MCF 10A (cell line): ENCODE measurements around the gene ADK. TPM values are rescaled to one million over a fixed set of nuclear protein-coding genes. Genes with fewer than 3 reads are reported as not detected.

Experiments
- Bru-seq: library from RNA; stranded (reverse); fragments of 400-500 nt; gene quantifications from one replicate; lab custom pipeline; 2021; lab: Mats Ljungman, UMichigan
- BruChase-seq, 2 experiments: library from RNA; stranded (reverse); fragments of 400-500 nt; gene quantifications; one replicate each; lab custom pipeline; 2021; lab: Mats Ljungman, UMichigan
- BruUV-seq: library from RNA; stranded (reverse); fragments of 400-500 nt; replicated peaks from 2 replicates; lab custom pipeline; 2021; lab: Mats Ljungman, UMichigan
- CTCF ChIA-PET: fragments of 300-600 bp; sonication (Branson Sonifier 250); formaldehyde crosslinking; extraction: SDS; loops from one replicate; lab custom pipeline; 2021; ENCODE audit warnings: antibody characterized with exemption, inconsistent platforms; lab: Yijun Ruan, JAX
- POLR2A ChIA-PET: fragments of 300-600, 350-650 bp; sonication (Branson Sonifier 250); formaldehyde crosslinking; extraction: SDS; loops from one replicate; lab custom pipeline; 2020; ENCODE audit warnings: antibody characterized with exemption, inconsistent platforms; lab: Yijun Ruan, JAX
- DNase-seq: peaks from one replicate; pipeline ENCODE4 v3.0.0-alpha.2; 2018; ENCODE audit not compliant: unreplicated experiment
- H3K27ac Mint-ChIP-seq: one replicate; pipeline ENCODE4 v1.8.0; 2022; ENCODE audit warnings: mild to moderate bottlenecking, low read depth, mixed read lengths; ENCODE audit not compliant: unreplicated experiment
- H3K27me3 Mint-ChIP-seq: one replicate; pipeline ENCODE4 v1.8.0; 2022; ENCODE audit warnings: mixed read lengths; ENCODE audit not compliant: insufficient read depth, unreplicated experiment
- H3K36me3 Mint-ChIP-seq: one replicate; pipeline ENCODE4 v1.8.0; 2022; ENCODE audit warnings: mild to moderate bottlenecking, moderate library complexity, mixed read lengths; ENCODE audit not compliant: insufficient read depth, unreplicated experiment
- H3K4me1 Mint-ChIP-seq: one replicate; pipeline ENCODE4 v1.8.0; 2022; ENCODE audit warnings: mixed read lengths; ENCODE audit not compliant: insufficient read depth, unreplicated experiment
- H3K4me3 Mint-ChIP-seq: one replicate; pipeline ENCODE4 v1.8.0; 2022; ENCODE audit warnings: mild to moderate bottlenecking, moderate library complexity, mixed read lengths; ENCODE audit not compliant: unreplicated experiment
- H3K9me3 Mint-ChIP-seq: one replicate; pipeline ENCODE4 v1.8.0; 2022; ENCODE audit warnings: mixed read lengths; ENCODE audit not compliant: unreplicated experiment
- intact Hi-C: fragments of 100-400 bp; cut with micrococcal nuclease; formaldehyde crosslinking; loops from 2 replicates; pipeline ENCODE4 v1.14.1; 2022
- long read RNA-seq: library from polyadenylated mRNA; stranded (forward); transcript quantifications from one replicate; pipeline ENCODE4 v2.0.0, GENCODE V29; 2022
- total RNA-seq: library from RNA; stranded (reverse); gene quantifications from 2 replicates; pipeline ENCODE4 v1.2.3, GENCODE V29; 2022
- TF ChIP-seq, protein P1 (sequence below): fragments of 200-600 bp; IDR thresholded peaks from one replicate; pipeline ENCODE4 v1.8.0; 2022; ENCODE audit warnings: antibody characterized with exemption, mild to moderate bottlenecking; ENCODE audit not compliant: unreplicated experiment

ADK gene
- 96.6 and 98.6 TPM in 2 replicates for total RNA-seq
- percentile 93 among the genes with signal in this experiment for Bru-seq, nascent RNA
- percentile 73 among the genes with signal in this experiment for BruChase-seq, experiment 1, labeled RNA remaining after a 6-hour chase
- percentile 84 among the genes with signal in this experiment for BruChase-seq, experiment 2, labeled RNA remaining after a 2-hour chase
- long read RNA-seq, transcript ADK-205 (10 exons, 1,866 nt): minor isoform, 8 of 360 reads
- long read RNA-seq, transcript ADK-202 (11 exons, 2,083 nt): major isoform, 139 of 360 reads
- long read RNA-seq, transcript ADK-201 (11 exons, 1,169 nt): minor isoform, 113 of 360 reads
- long read RNA-seq, partial matches to known transcripts: 30 of 360 reads
- long read RNA-seq, other reads (novel, unspliced or antisense): 69 of 360 reads

DNA sequence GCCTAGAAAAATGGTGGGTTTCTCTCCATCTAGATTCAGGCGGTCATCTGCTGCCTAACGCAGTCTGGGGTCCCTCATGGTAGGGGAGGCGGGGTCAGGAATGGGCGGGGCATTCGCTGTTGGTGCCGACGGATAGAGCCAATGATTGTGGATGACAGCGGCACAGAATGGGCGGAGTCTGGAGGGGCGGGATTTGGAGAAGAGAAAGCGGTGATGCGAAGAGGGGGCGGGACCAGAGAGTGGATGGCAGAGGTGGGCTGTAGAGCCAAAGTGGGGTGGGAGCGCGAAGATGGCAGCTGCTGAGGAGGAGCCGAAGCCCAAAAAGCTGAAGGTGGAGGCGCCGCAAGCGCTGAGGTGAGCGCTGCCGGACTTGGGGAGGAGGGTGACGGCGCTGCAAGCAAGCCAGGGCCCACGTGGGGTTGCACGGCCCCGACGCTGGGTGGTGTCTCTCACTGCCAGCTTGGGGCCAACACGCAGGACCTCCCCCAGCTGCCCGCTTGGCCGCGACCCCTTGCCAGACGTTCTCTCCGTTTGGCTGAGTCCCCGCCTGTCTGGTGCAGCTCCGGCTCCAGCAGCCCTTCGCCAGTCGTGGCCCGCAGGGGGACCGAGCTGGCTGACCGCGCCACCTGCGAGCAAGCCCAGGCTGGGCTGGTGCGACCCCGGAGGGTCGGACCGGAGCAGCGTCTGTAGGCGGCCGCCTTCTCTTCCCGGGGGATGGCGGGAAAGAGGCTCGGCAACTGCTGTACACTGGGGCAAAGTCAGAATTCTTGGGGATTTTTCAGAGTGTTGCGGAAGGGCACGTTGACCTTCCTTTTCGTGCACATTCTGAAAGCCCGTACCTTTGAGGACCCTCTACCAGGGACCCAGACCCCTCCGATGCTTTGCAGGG is at the start of gene ADK:
Gene ADK (plus strand): TSS at position 232 of the 889 bp plus-strand sequence. CDS start 58 bp downstream, at position 290.
- no peaks in the 10 kb centered on the region for H3K27me3 Mint-ChIP-seq
- H3K4me3 Mint-ChIP-seq: no peak within 1 kb of the TSS
- peaks cover 16% of the 10 kb centered on the region for H3K36me3 Mint-ChIP-seq
- no peak within 1 kb of the TSS for H3K27ac Mint-ChIP-seq
- no TSS peak for BruUV-seq
- CTCF ChIA-PET: interaction anchor here (0.6 to 3.0 kb wide), 11 partner anchors 11 to 1030 kb away, joined by 3 to 14 read pairs (median 4); no protein-coding TSS in a partner anchor
- H3K9me3 Mint-ChIP-seq: no peaks in the 10 kb centered on the region
- peak; percentile 98 for DNase-seq
- intact Hi-C loops: loop anchor here (1.0 kb wide), 3 partner anchors 25 to 83 kb away; no protein-coding TSS in a partner anchor
- POLR2A ChIA-PET: interaction anchor here (0.6 to 3.8 kb wide), 40 partner anchors 8 to 1180 kb away, joined by 3 to 70 read pairs (median 6); partner anchors contain the start of genes KAT6B, VCL and VDAC2
- peaks cover 28% of the 10 kb centered on the region for H3K4me1 Mint-ChIP-seq
- TF ChIP-seq, protein P1, sequence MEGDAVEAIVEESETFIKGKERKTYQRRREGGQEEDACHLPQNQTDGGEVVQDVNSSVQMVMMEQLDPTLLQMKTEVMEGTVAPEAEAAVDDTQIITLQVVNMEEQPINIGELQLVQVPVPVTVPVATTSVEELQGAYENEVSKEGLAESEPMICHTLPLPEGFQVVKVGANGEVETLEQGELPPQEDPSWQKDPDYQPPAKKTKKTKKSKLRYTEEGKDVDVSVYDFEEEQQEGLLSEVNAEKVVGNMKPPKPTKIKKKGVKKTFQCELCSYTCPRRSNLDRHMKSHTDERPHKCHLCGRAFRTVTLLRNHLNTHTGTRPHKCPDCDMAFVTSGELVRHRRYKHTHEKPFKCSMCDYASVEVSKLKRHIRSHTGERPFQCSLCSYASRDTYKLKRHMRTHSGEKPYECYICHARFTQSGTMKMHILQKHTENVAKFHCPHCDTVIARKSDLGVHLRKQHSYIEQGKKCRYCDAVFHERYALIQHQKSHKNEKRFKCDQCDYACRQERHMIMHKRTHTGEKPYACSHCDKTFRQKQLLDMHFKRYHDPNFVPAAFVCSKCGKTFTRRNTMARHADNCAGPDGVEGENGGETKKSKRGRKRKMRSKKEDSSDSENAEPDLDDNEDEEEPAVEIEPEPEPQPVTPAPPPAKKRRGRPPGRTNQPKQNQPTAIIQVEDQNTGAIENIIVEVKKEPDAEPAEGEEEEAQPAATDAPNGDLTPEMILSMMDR: peak; percentile 25

DNA sequence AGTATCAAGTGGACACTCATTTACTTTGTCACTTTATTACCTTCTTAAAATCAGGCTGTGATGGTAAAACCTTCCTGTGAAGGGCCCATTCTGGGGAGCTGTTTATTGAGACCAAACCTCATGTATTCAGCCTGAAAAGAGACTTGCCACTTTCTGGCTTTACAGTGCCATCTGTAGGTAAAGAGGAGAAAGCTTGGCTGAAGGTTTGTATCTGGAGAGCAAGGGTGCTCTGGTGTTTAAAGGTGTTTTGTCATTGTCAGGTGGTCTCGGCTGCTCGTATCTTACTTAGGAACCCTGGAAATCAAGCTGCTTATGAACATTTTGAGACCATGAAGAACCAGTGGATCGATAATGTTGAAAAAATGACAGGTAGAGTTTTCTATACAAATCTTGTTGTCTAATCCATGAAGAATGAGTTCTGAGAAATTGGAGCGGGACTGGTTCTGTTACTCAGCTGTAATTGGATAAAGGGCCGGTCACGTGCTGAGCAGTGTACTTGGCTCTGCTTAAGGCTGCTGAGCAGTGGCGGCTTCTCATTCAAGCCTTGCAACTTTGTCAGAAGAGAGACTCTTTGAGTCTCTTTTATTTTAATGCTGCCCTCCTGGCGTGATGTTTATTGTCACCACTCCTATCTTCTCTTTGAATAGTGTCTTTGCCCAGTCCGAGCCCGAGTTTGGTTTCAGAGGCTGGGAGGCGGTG is 47.3 kb upstream of the ADK start:
- Mint-ChIP-seq H3K36me3 (peaks cover 97% of the 10 kb centered on the region), H3K4me1 (peaks cover 6% of the 10 kb centered on the region), H3K27ac (no peak overlapping the region), H3K4me3 (no peak overlapping the region), H3K27me3 (no peaks in the 10 kb centered on the region), H3K9me3 (no peaks in the 10 kb centered on the region)
- ChIA-PET POLR2A (interaction anchor here (0.8 to 1.0 kb wide), 2 partner anchors 24 to 216 kb away, joined by 3 read pairs; no protein-coding TSS in a partner anchor), CTCF (interaction anchor here (0.6 to 1.9 kb wide), 13 partner anchors 8 to 631 kb away, joined by 3 to 12 read pairs (median 4); no protein-coding TSS in a partner anchor)
- intact Hi-C loops: no loop called here
- peak; percentile 33 for DNase-seq
- TF ChIP-seq, protein P1: peak; percentile 24
- no TSS peak for BruUV-seq

DNA sequence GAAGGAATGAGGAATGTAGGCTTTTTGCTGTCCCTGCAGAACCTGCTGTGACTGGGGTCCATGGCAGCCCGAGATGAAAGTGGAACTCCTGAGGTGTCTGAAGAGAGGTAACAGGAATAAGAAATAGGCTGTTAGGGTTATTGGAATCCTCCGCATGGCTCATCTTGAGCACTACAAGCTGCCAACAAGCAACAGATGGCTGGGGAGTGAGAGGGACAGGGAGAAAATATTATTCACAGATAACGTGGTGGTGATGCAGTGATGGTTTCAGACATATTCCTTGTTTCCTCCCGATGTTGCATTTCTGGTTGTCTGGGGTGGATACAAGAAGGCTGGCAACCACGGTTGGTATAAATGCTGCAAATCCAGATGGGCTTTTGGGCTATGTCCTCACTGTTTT is 46.5 kb upstream of the ADK start:
- H3K27ac Mint-ChIP-seq: no peak overlapping the region

More for the DNA sequence above, 46.5 kb upstream of the ADK start:
- ChIA-PET CTCF (interaction anchor here (0.6 to 1.9 kb wide), 5 partner anchors 10 to 632 kb away, joined by 3 to 12 read pairs (median 4); no protein-coding TSS in a partner anchor), POLR2A (no interaction called here)
- DNase-seq: no peak
- intact Hi-C loops: no loop called here
- H3K36me3 Mint-ChIP-seq: peaks cover 97% of the 10 kb centered on the region
- no TSS peak for BruUV-seq
- H3K4me3 Mint-ChIP-seq: no peak overlapping the region
- H3K9me3 Mint-ChIP-seq: no peaks in the 10 kb centered on the region
- H3K27me3 Mint-ChIP-seq: no peaks in the 10 kb centered on the region
- TF ChIP-seq, protein P1: no peak
- peaks cover 4% of the 10 kb centered on the region for H3K4me1 Mint-ChIP-seq
